OCI-LY3 (cell line): ENCODE results near the gene ANKRD18A.
"Not testable (repeated sequence)": the region's sequence is repeated elsewhere in the genome, so short reads cannot be mapped to it uniquely, and the experiment has no call there.

ENCODE experiments used
- CTCF ChIP-seq: fragments of 200-600, 300-600 bp; sonication (generic); IDR thresholded peaks from 2 replicates; pipeline ENCODE4 v1.5.1; 2014; ENCODE audit warnings: antibody characterized with exemption, low read length, low read depth
- EZH2phosphoT487 ChIP-seq: fragments of 200-600 bp; shearing (Covaris generic); IDR thresholded peaks from 2 replicates; pipeline ENCODE4 v1.6.1; 2018; ENCODE audit warnings: antibody characterized with exemption, mixed run types, low read depth

GRCh38 chr9:38554966-38555365, 65.4 kb downstream of the ANKRD18A start:
- TF ChIP-seq CTCF, EZH2phosphoT487: not testable (repeated sequence)
